HG02588 (cell line): ENCODE results near the gene UCHL5.

Experiments
- ATAC-seq: cut with Tn5 transposase; IDR thresholded peaks from one replicate; pipeline ENCODE4 v1.9.1; 2021; ENCODE audit warnings: mild to moderate bottlenecking, moderate library complexity; ENCODE audit not compliant: unreplicated experiment

UCHL5 gene, protein sequence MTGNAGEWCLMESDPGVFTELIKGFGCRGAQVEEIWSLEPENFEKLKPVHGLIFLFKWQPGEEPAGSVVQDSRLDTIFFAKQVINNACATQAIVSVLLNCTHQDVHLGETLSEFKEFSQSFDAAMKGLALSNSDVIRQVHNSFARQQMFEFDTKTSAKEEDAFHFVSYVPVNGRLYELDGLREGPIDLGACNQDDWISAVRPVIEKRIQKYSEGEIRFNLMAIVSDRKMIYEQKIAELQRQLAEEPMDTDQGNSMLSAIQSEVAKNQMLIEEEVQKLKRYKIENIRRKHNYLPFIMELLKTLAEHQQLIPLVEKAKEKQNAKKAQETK

DNA sequence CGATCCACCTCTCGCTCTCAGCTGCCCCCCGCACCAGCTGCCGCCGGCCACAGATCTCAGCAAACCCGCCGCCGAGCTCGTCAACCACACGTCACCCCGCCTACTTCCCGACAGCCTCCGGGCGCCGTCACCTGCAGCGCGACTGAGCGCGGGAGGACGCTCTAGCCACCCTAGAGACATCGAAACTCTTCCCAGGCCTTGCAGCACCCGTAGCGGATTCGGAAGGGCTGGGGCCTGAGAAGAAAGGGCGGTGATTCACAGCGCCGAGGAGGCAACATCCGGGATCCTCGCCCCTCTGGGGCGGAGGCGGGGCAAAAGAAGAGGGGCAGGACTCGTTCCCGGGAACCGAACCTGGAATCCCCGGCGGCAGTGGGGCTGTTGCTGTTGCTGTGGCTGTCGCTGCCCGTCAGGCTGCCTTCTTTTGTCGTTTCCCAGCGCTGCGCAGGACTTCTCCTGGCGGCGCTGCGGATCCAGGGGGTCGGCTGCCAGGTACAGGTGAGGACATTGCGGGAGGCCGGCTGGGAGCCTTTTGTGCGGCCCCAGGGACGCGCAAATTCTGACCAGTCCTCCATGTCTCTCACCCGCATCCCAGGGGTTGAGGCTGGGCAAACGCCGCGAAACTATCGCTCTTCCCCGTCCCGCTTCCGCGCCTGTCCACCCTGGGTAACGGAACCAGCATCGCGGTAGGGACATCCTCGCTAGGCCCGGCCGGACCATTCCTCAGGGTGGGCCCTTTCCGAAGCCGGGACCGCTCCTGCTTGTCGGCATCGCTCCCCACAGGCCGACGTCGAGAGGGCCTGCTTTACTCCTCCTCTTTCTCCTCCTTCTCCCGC, at the start of gene UCHL5, which contains the start of gene RO60:
Gene UCHL5, minus strand, starts transcription at position 79 of the 833 bp plus-strand sequence. CDS start 100 bp downstream, outside the sequence.
Gene RO60, plus strand, starts transcription at position 331 of the 833 bp plus-strand sequence. CDS start 9,443 bp downstream, outside the sequence.
- peak; percentile 92 for ATAC-seq

DNA sequence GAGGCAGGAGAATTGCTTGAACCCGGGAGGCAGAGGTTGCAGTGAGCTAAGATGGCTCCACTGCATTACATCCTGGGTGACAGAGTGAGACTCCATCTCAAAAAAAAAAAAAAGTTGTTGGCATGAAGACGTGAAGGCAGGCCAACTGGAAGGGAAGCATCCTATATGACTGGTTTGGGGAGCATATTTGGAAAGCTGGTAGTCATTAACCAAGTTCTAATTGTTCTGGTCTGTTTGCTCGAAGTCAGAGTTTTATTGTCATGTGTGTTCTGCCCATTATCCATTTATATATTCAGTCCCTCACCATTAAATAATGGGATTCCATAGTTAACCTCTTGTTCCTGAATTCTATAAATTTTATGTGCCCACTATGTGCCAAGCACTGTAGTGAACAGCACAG, 49.3 kb upstream of the UCHL5 start:
- no peak for ATAC-seq

DNA sequence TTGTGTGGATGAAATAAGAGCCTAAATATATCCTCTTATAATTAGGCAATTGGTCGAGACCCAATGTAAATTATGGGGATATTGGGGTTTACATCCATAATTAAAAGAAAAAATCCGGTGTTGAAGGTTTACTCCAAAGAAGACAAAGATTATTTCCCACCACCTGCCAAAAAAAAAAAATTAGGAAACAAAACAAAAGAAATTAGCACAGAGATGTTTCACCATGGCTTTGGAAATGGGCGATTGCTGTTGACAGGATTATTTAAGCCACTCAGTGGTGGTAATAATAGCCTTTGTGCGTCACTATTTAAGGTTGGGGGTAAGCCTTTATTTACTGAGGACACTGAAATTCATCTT, 46.6 kb upstream of the UCHL5 start:
- no peak for ATAC-seq

GRCh38 chr1:193104907-193105820, 46.0 kb upstream of the UCHL5 start, which contains the start of gene GLRX2:
TSS of gene GLRX2 (minus strand) at chr1:193105414. CDS start at chr1:193105382, 32 bp downstream.
- ATAC-seq = peak; percentile 93

- peak; percentile 39 for ATAC-seq
Observed at GRCh38 chr1:193104502-193104906, 45.3 kb upstream of the UCHL5 start.

DNA sequence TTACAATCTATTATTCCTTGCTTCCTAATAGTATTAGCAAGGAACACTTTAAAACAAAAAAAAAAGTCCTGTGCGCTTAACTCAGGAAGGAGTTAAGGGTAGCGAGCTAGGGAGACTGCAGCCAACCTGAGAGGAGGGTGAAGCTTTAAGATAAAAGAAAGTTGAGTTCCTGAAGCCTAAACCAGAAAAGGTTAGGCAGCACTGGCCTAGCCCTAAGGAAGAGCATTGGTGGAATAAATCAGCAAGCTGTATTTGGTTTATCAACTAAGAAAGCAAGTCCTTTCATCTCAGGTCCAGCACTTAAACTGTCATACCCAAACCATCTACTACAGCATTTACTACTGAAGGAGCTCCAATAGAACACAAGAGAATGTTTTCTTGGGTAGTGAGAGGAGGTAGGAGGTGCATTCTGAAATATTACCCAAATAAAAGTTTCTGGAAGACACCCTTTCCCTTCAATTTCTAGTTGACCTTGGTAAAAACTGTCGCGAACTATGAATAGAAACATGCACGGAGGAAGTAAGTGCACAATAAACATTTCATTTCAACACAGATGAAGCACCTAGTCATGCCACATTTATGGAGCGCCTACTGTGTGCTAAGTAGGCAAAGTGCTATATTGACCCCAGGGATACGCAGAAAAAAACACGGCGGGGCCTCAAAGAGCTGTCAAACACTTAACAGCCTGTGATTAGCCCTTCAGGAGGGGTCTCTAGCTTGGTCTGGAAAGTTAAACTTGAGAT, 44.8 kb upstream of the UCHL5 start:
- ATAC-seq = no peak

DNA sequence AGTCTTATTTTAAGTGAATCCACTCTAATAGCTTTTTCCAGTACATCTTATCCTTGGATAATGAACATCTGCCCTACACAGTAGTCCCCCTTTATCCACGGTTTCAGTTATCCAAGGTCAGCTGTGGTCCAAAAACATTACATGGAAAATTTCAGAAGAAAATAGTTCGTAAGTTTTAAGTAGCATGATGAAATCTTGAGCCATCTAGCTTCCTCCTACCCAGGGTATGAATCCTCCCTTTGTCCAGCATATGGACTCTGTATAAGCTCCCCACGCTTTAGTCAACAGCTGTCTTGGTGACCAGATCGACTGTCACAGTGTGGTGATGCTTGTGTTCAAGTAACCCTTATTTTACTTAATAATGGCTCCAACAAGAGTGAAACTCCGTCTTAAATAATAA, 43.5 kb upstream of the UCHL5 start:
- no peak for ATAC-seq

DNA sequence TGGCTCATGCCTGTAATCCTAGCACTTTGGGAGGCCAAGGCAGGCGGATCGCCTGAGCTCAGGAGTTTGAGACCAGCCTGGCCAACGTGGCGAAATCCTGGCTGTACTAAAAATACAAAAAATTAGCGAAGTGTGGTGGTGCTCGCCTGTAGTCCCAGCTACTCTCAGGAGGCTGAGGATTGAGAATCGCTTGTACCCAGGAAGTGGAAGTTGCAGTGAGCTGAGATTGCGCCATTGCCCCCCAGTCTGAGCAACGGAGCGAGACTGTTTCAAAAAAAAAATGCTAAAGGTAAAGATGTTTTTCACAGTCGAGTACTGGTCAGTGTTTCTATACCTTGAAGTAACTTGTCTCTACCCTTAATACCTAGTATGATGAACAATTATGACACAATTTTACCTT, 35.0 kb upstream of the UCHL5 start:
- no peak for ATAC-seq

GRCh38 chr1:193090865-193091264, 31.7 kb upstream of the UCHL5 start:
- no peak for ATAC-seq

DNA sequence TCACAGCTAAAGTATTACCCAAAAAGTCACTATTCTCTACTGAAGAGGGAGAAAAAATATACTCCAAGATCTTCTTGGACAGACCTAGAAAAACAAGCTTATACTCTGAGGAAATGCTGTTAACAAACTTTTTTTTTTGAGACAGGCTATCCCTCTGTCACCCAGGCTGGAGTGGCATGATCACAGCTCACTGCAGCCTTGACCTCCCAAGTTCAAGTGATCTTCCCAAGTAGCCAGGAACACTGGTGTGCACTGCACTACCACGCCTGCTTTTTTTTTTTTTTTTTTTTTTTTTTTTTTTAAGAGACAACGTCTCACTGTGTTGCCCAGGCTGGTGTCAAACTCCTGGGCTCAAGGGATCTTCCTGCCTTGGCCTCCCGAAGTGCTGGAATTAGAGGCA, 28.7 kb upstream of the UCHL5 start:
- ATAC-seq = no peak

DNA sequence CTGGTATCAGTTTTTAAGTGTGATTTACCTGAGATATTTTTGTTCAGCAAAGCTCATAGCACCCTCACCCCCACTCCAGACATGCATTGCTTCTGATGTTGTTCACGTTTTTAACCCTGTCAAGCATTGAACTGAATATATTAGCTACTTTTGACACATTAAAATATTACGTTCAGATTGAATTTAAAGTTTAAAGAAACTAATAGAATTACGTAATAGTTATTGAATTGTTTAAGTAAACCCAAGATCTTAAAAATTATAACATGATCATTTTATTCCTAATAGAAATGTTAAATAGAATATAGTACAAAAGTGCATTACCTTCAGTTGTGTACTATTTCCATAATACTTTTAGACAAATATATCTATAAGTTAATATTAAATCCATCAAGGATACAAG, 27.2 kb upstream of the UCHL5 start:
- ATAC-seq = no peak

DNA sequence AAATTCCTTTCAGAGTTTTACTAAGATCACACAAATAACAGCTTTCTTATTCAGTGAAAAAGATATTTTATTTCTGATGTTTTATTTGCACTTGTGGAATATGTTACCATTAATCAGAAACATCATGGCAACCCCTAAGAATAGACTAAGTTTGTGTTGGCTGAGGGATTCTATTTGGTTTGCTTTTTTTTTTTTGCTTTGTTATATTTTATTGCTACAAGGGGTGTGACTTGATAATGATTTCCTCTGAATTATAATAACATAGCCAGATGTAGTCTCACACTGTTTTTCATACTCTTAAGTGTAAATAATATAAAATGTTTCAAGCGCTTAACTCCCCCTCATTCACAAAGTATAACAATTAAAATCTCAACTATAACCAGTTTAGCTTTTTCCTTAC, 26.1 kb upstream of the UCHL5 start:
- no peak for ATAC-seq

DNA sequence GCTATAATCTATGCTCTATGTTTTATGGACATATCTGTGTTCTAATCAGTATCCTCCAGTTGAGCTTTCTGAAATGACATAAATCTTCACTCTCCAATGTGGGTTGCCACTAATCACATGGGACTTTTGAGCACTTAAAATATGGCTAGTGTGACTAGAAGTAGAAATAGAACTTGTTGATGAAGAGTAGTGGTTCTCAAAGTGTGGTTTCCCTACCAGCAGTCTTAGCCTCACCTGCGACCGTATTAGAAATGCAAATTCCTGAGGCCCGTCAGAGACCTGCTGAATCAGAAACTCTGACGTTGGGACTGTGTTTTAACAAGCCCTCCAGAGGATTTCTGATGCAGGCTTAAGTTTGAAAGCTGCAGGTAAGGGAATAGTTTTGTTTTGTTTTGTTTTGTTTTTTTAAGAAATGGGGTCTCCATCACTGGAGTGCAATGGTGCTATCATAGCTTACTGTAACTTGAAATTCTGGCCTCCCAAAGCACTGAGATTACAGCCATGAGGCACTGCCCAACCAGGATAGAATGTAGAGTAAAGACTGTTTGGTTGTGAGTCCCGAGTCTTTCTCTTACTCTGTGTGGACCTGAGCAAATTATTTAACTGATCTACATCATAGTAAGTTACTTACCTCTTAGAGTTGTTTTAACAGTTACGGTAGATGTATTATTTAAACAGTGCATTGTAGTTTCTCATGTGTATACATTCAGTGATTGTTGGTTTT, 24.4 kb upstream of the UCHL5 start:
- peak; percentile 92 for ATAC-seq

DNA sequence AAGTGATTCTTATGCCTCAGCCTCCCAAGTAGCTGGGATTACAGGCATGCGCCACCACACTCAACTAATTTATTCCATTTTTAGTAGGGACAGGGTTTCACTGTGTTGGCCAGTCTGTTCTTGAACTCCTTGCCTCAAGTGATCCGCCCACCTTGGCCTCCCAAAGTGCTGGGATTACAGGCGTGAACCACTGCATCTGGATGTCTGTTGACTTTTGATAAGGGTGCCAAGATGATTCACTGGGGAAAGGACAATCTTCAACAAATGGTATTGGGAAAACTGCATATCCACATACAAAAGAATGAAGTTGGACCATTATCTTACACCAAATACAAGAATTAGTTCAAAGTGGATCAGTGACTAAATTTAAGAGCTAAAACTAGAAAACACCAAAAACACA, 20.0 kb upstream of the UCHL5 start:
- ATAC-seq = no peak

- ATAC-seq = no peak
Observed at GRCh38 chr1:193077991-193078390, 18.8 kb upstream of the UCHL5 start.

GRCh38 chr1:193070942-193071341, 11.8 kb upstream of the UCHL5 start:
- ATAC-seq = peak; percentile 79

DNA sequence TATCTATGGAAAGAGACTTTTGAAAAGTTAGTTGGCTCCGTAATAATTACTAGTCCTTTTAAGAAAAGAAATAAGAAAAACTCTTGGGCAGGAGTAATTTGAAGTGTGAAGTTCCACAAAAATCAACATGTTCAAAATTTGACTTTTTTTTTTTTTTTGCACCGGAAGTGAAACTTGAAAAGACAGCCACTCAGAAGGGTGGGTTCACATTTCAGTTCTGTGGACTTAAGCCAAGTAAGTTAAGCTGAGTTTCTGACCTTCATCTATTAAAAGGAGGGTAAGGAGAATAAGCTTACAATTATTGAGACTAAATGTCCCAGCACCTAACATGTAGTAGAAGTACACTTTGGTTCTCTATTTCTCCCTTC, 11.2 kb upstream of the UCHL5 start:
- ATAC-seq = no peak

- ATAC-seq = peak; percentile 40
Observed at GRCh38 chr1:193069748-193070385, 10.7 kb upstream of the UCHL5 start.

- ATAC-seq = no peak
Observed at GRCh38 chr1:193068013-193068412, 8.9 kb upstream of the UCHL5 start.
